ENCODE results near the gene KIAA0513.
"Not testable (repeated sequence)": the region's sequence is repeated elsewhere in the genome, so short reads cannot be mapped to it uniquely, and the experiment has no call there.

The KIAA0513 gene

GRCh38 chr16:85031451-85031850 is 3.9 kb downstream of the KIAA0513 start:
- no peak for DNase-seq

GRCh38 chr16:85032187-85032586 is 4.6 kb downstream of the KIAA0513 start:
- DNase-seq: not testable (repeated sequence)

GRCh38 chr16:85033171-85033570 is 5.6 kb downstream of the KIAA0513 start:
- DNase-seq: no peak

- no peak for DNase-seq
These were observed 7.2 kb downstream of the KIAA0513 start for GRCh38 chr16:85034591-85035433.

GRCh38 chr16:85036236-85037049 is 8.8 kb downstream of the KIAA0513 start:
- DNase-seq: no peak

- peak; percentile 73 for DNase-seq
These were observed 9.4 kb downstream of the KIAA0513 start for GRCh38 chr16:85037050-85037410.

- no peak for DNase-seq
These were observed 10.1 kb downstream of the KIAA0513 start for GRCh38 chr16:85037721-85038120.

GRCh38 chr16:85040685-85041084 is 13.1 kb downstream of the KIAA0513 start:
- DNase-seq: no peak

- DNase-seq: no peak
These were observed 13.9 kb downstream of the KIAA0513 start for GRCh38 chr16:85041219-85042166.

GRCh38 chr16:85042167-85042526 is 14.6 kb downstream of the KIAA0513 start:
- no peak for DNase-seq

- no peak for DNase-seq
These were observed 15.0 kb downstream of the KIAA0513 start for GRCh38 chr16:85042606-85043005.

GRCh38 chr16:85045077-85045476 is 17.5 kb downstream of the KIAA0513 start:
- no peak for DNase-seq

GRCh38 chr16:85045641-85046471 is 18.3 kb downstream of the KIAA0513 start:
- no peak for DNase-seq

GRCh38 chr16:85046472-85046916 is 18.9 kb downstream of the KIAA0513 start:
- no peak for DNase-seq

- no peak for DNase-seq
These were observed 19.6 kb downstream of the KIAA0513 start for GRCh38 chr16:85046931-85047866.

GRCh38 chr16:85047867-85048455 is 20.4 kb downstream of the KIAA0513 start:
- no peak for DNase-seq

- no peak for DNase-seq
These were observed 21.4 kb downstream of the KIAA0513 start for GRCh38 chr16:85048921-85049562.

GRCh38 chr16:85049706-85050305 is 22.2 kb downstream of the KIAA0513 start:
- DNase-seq: no peak

GRCh38 chr16:85051067-85051581 is 23.5 kb downstream of the KIAA0513 start:
- no peak for DNase-seq

All from fibroblast of skin of right biceps (primary cell).